ENCODE results near the gene AUTS2. TPM values are rescaled to one million over a fixed set of nuclear protein-coding genes. Genes with fewer than 3 reads are reported as not detected.

The AUTS2 gene
- total RNA-seq, 2 experiments from 2014 or later, result 17.5 to 23.8 TPM

- H3K4me1 Mint-ChIP-seq, result peaks cover 24% of the 10 kb centered on the region
- peak overlapping the region; percentile 65 for H3K4me3 Mint-ChIP-seq
- H3K27ac Mint-ChIP-seq, result no peak overlapping the region
- peaks cover 2% of the 10 kb centered on the region for H3K36me3 Mint-ChIP-seq
- peaks cover 47% of the 10 kb centered on the region for H3K27me3 Mint-ChIP-seq
- ATAC-seq (ENCODE audit: low read depth) (peak; percentile 69), DNase-seq (peak; percentile 63)
- no peaks in the 10 kb centered on the region for H3K9me3 Mint-ChIP-seq
- POLR2A ChIA-PET, result interaction anchor here (1.0 to 1.1 kb wide), 2 partner anchors 14 to 46 kb away, joined by 3 to 4 read pairs; no protein-coding TSS in a partner anchor
These were observed 1095.6 kb downstream of the AUTS2 start for GRCh38 chr7:70693686-70694433.

- Mint-ChIP-seq H3K27me3 (peaks cover 47% of the 10 kb centered on the region), H3K4me1 (peaks cover 24% of the 10 kb centered on the region), H3K36me3 (peaks cover 2% of the 10 kb centered on the region), H3K27ac (no peak overlapping the region), H3K9me3 (no peaks in the 10 kb centered on the region), H3K4me3 (peak overlapping the region; percentile 88)
- ATAC-seq (ENCODE audit: low read depth), result no peak
- POLR2A ChIA-PET, result interaction anchor here (1.0 to 1.8 kb wide), 3 partner anchors 15 to 47 kb away, joined by 3 to 4 read pairs (median 4); no protein-coding TSS in a partner anchor
- peak; percentile 57 for DNase-seq
These were observed 1096.2 kb downstream of the AUTS2 start for GRCh38 chr7:70694434-70694970.

GRCh38 chr7:70694971-70695794, 1096.9 kb downstream of the AUTS2 start:
- peaks cover 20% of the 10 kb centered on the region for H3K4me1 Mint-ChIP-seq
- peaks cover 47% of the 10 kb centered on the region for H3K27me3 Mint-ChIP-seq
- DNase-seq (peak; percentile 44), ATAC-seq (ENCODE audit: low read depth) (no peak)
- POLR2A ChIA-PET, result interaction anchor here (1.2 to 1.8 kb wide), 2 partner anchors 35 to 47 kb away, joined by 4 read pairs; no protein-coding TSS in a partner anchor
- peak overlapping the region; percentile 88 for H3K4me3 Mint-ChIP-seq
- H3K9me3 Mint-ChIP-seq, result no peaks in the 10 kb centered on the region
- H3K27ac Mint-ChIP-seq, result peak overlapping the region; percentile 70
- peaks cover 2% of the 10 kb centered on the region for H3K36me3 Mint-ChIP-seq

GRCh38 chr7:70695795-70696083, 1097.5 kb downstream of the AUTS2 start:
- H3K36me3 Mint-ChIP-seq, result peaks cover 2% of the 10 kb centered on the region
- no peaks in the 10 kb centered on the region for H3K9me3 Mint-ChIP-seq
- H3K27ac Mint-ChIP-seq, result peak overlapping the region; percentile 70
- ATAC-seq (ENCODE audit: low read depth) (no peak), DNase-seq (no peak)
- H3K4me3 Mint-ChIP-seq, result peak overlapping the region; percentile 88
- POLR2A ChIA-PET, result interaction anchor here (1.2 to 1.8 kb wide), 2 partner anchors 36 to 48 kb away, joined by 4 read pairs; no protein-coding TSS in a partner anchor
- H3K27me3 Mint-ChIP-seq, result peaks cover 47% of the 10 kb centered on the region
- peaks cover 18% of the 10 kb centered on the region for H3K4me1 Mint-ChIP-seq

GRCh38 chr7:70696201-70696754, 1098.0 kb downstream of the AUTS2 start:
- Mint-ChIP-seq H3K4me1 (peaks cover 18% of the 10 kb centered on the region), H3K27me3 (peaks cover 47% of the 10 kb centered on the region), H3K4me3 (peak overlapping the region; percentile 88), H3K27ac (no peak overlapping the region), H3K36me3 (peaks cover 2% of the 10 kb centered on the region), H3K9me3 (no peaks in the 10 kb centered on the region)
- no peak for ATAC-seq (ENCODE audit: low read depth)
- DNase-seq, result no peak
- POLR2A ChIA-PET, result interaction anchor here (1.2 to 1.8 kb wide), 2 partner anchors 37 to 48 kb away, joined by 4 read pairs; no protein-coding TSS in a partner anchor

- POLR2A ChIA-PET, result no interaction called here
- Mint-ChIP-seq H3K4me1 (peaks cover 14% of the 10 kb centered on the region), H3K4me3 (no peak overlapping the region), H3K27me3 (peaks cover 35% of the 10 kb centered on the region), H3K27ac (no peak overlapping the region), H3K36me3 (peaks cover 2% of the 10 kb centered on the region), H3K9me3 (no peaks in the 10 kb centered on the region)
- ATAC-seq (ENCODE audit: low read depth), result no peak
- no peak for DNase-seq
These were observed 1100.1 kb downstream of the AUTS2 start for GRCh38 chr7:70698219-70698832.

- POLR2A ChIA-PET, result no interaction called here
- H3K27me3 Mint-ChIP-seq, result peaks cover 33% of the 10 kb centered on the region
- H3K36me3 Mint-ChIP-seq, result peaks cover 2% of the 10 kb centered on the region
- peaks cover 14% of the 10 kb centered on the region for H3K4me1 Mint-ChIP-seq
- ATAC-seq (ENCODE audit: low read depth) (no peak), DNase-seq (no peak)
- no peaks in the 10 kb centered on the region for H3K9me3 Mint-ChIP-seq
- H3K4me3 Mint-ChIP-seq, result no peak overlapping the region
- H3K27ac Mint-ChIP-seq, result no peak overlapping the region
These were observed 1101.0 kb downstream of the AUTS2 start for GRCh38 chr7:70699271-70699670.

- Mint-ChIP-seq H3K27ac (no peak overlapping the region), H3K36me3 (peaks cover 2% of the 10 kb centered on the region), H3K27me3 (peaks cover 30% of the 10 kb centered on the region), H3K4me3 (no peak overlapping the region), H3K9me3 (no peaks in the 10 kb centered on the region), H3K4me1 (peaks cover 14% of the 10 kb centered on the region)
- POLR2A ChIA-PET, result no interaction called here
- no peak for ATAC-seq (ENCODE audit: low read depth)
- DNase-seq, result no peak
These were observed 1102.0 kb downstream of the AUTS2 start for GRCh38 chr7:70700055-70700940.

GRCh38 chr7:70700941-70701425, 1102.7 kb downstream of the AUTS2 start:
- Mint-ChIP-seq H3K4me3 (no peak overlapping the region), H3K9me3 (no peaks in the 10 kb centered on the region), H3K27ac (no peak overlapping the region), H3K27me3 (peaks cover 24% of the 10 kb centered on the region), H3K36me3 (no peaks in the 10 kb centered on the region), H3K4me1 (peaks cover 10% of the 10 kb centered on the region)
- POLR2A ChIA-PET, result no interaction called here
- no peak for ATAC-seq (ENCODE audit: low read depth)
- no peak for DNase-seq

GRCh38 chr7:70701477-70701876, 1103.2 kb downstream of the AUTS2 start:
- Mint-ChIP-seq H3K27me3 (peaks cover 19% of the 10 kb centered on the region), H3K4me1 (peaks cover 5% of the 10 kb centered on the region), H3K36me3 (no peaks in the 10 kb centered on the region), H3K27ac (no peak overlapping the region), H3K4me3 (no peak overlapping the region), H3K9me3 (no peaks in the 10 kb centered on the region)
- POLR2A ChIA-PET, result no interaction called here
- no peak for ATAC-seq (ENCODE audit: low read depth)
- DNase-seq, result no peak

- Mint-ChIP-seq H3K9me3 (no peaks in the 10 kb centered on the region), H3K4me1 (peaks cover 4% of the 10 kb centered on the region), H3K36me3 (no peaks in the 10 kb centered on the region), H3K27me3 (peaks cover 14% of the 10 kb centered on the region), H3K27ac (no peak overlapping the region), H3K4me3 (no peak overlapping the region)
- ATAC-seq (ENCODE audit: low read depth), result no peak
- DNase-seq, result no peak
- POLR2A ChIA-PET, result no interaction called here
These were observed 1103.7 kb downstream of the AUTS2 start for GRCh38 chr7:70701991-70702390.

GRCh38 chr7:70703785-70704184, 1105.5 kb downstream of the AUTS2 start:
- ATAC-seq (ENCODE audit: low read depth) (no peak), DNase-seq (no peak)
- Mint-ChIP-seq H3K9me3 (no peaks in the 10 kb centered on the region), H3K36me3 (no peaks in the 10 kb centered on the region), H3K4me1 (no peaks in the 10 kb centered on the region), H3K27ac (no peak overlapping the region), H3K27me3 (peaks cover 2% of the 10 kb centered on the region), H3K4me3 (no peak overlapping the region)
- POLR2A ChIA-PET, result no interaction called here

All from activated naive CD8-positive, alpha-beta T cell treated with anti-CD3 and anti-CD28 coated beads, Interleukin-2, amount 10 ng/mL, durations not matched to agents 7 days and 5 days (primary cell).